GM18498 (cell line): Measurements from ENCODE around the gene GALNTL6.
"Not testable (repeated sequence)": the region's sequence is repeated elsewhere in the genome, so short reads cannot be mapped to it uniquely, and the experiment has no call there.

Source experiments
- ATAC-seq: cut with Tn5 transposase; IDR thresholded peaks from one replicate; pipeline ENCODE4 v1.9.1; 2021; ENCODE audit warnings: mild to moderate bottlenecking, moderate library complexity; ENCODE audit not compliant: unreplicated experiment

Gene GALNTL6

DNA sequence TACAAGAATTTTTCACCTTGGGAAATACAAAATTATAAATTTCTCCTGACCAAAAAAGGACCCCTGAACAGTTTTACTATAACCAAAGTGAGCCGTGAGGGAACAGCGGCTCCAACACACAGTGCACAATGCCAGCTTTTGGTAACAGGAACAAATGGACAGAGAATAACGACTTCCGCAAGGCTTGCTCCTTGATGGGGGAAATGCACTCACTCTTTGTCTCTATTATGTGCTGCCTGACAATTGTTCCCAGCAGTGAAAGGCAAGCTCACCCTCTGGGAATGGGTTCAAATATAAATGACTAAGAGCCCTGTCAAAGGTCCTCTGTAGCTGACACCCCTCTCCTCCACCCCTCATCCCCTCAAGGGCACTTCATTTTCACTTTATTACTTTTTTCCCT lies 1029.6 kb downstream of the GALNTL6 start:
- ATAC-seq: no peak

DNA sequence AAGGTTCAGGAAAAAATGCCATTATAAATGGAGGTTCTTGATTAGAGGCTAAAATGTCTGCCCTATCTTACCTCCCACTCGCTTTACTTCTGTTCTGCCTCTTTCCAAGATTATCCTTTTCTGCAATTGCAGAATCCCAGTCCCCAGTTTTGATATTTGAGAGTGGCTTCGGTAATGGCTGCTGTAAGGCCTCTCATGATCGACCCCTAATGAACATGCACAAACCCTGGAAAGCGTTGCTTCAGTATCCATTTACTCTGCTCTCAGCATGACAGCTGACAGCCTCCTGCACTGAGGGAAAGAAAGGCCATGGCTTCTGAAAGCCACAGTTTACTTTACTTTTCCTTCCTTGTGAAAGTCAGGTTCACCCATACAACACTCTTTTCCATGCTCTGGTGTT lies 1030.0 kb downstream of the GALNTL6 start:
- no peak for ATAC-seq

DNA sequence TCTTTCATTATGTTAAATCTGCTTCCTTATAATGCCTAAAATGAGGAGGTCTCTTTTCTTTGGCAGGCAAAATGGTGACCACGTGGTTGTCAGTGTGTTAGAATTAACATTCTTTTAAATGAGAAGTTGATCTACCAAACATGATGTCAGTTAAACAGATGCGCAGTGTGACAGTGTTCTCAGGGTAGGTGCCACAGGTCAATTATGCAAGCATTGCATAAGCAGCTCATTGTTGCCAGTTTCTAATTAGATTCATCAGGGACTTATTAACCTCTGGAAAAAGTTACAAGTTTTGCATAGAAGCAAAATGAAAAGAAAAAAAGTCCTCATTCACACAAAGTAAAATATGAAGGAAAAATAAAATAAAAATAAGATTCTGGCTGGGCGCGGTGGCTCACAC lies 1031.4 kb downstream of the GALNTL6 start:
- no peak for ATAC-seq

DNA sequence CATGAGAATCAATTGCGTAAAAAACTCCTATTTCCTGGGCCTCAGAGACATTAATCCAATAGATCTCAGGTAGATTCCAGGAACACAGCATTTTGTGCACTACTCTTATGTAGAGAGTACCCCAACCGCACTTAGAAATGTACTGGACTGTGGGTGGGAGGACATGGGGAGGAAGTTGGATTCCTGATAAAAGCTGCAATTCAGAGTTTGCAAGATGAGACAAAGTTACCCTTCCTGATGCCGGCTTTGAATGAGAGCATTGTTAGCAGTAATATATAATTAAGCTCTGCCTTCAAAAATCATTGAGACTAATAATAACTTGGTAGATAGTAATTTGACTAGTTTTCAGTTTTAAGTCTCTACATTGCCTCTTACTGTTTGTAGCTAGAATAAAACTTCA lies 1032.1 kb downstream of the GALNTL6 start:
- ATAC-seq: no peak

DNA sequence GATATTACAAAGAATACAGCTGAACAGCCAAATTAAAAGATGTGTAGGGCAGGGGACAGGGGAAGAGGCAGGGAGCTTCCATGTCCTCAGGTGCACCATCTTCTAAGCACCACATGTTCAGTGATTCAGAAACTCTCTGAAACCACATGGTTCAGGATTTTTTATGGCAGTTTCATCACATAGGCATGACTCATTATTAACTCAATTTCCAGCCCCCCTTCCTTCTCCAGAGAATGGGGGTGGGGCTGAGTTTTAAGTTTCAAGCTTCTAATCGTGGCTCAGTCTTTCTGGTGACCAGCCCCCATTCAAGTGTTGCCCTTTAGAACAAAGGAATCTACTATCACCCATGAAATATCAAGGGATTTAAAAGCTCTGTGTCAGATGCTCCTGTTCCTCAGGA lies 1037.6 kb downstream of the GALNTL6 start:
- ATAC-seq: no peak

DNA sequence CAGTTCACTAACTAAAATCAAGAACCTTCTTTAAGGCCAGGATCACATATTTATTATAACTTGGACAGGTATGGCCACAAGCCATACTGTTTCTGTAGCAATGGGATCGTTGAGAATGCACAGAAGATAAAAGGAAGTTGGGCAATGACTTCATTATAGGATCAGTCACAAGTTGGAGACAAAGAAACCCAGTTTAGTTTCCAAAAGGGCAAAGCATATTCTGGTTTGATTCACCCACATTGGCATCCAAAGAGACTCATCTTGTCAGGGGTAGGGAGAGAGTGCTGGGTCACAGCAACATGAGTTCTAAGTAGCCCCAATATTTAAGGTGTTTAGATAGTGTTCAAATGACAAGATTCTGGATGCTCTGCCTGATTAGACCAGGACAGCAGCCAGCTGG lies 1038.3 kb downstream of the GALNTL6 start:
- no peak for ATAC-seq

DNA sequence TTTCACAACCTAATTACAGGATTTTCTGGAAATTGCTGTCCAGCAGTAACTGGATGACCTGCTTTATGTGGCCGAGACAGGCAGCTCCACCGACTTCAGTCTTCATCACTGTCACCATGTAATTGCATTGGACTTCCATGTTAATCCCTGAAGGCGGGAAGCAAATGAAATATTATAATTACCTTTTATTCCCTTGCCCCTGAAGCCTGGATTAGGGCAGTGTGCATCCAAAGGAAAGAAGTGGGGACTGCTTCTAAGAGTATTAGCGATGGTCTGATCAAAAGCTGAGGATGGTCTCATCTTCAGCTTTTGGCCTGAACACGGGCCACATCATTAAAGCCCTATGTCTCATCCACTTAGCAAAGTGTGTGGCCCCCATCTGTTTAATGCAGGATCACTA lies 1043.8 kb downstream of the GALNTL6 start:
- ATAC-seq: no peak

DNA sequence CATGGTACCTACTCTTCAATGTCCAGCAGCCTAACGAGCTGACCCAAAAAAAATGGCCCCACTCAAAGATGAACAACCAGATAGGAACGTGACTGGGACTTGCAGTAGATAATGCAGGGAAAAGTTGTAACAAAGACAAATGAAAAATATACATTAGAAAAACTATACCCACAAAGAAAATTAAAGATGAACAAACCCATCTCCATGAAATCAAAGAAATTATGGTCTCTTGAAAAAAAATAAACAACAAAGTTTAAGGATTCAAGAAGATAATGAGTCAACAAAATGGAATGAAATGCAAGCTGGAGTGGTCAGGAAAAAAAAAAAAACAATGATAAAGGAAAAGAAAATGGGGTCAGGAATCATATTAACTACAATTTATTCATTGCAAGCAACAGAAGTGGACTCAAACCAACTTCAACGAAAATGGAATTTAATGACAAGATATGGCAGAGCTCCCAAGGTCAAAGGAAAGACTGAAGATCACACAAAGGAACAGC lies 1045.6 kb downstream of the GALNTL6 start:
- ATAC-seq: no peak

DNA sequence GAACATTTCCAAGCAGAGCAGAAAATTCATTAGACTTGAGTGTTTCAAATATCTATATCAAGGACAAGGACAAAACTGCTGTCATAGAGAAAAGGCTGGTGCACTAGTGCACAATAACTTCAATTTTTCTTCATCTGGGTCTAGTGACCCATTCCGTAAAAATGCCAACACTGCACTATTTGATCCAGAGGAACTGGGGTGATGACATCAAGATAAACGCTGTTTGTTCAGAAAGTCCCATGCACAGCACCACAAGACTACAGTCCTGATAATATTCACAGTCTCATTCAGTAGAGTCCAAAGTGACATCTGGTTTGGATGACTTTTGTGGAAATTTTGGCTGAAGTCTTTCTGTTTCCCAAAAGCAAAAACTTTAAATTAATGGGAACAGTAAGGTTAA lies 1051.9 kb downstream of the GALNTL6 start:
- no peak for ATAC-seq

DNA sequence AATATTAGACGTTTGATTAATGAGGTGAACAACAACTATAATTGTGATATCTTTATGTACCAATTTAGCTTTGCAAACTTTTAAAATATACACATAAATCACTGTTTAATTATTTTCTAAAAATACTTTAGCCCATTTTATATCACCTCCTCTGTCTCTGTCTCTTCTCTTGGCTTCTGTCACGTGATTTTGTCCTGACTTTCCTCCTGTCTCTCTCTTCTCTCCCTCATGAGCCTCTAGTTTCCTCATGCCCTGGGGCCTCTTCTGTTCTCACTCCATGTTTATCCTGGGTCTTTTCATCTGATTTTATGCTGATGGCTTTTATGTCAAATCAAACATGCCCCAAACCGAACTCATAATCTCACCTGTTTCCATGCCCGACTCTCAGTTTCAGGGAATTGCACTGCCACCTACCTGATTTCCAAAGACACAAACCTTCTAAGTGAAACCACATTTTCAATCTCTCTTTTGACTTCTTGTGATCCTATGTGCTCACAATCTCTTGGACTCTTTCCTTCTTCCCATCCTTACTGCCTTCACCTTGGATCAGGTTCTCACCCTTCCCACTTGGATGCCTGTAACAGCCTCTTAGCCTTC lies 1052.4 kb downstream of the GALNTL6 start:
- ATAC-seq: no peak

DNA sequence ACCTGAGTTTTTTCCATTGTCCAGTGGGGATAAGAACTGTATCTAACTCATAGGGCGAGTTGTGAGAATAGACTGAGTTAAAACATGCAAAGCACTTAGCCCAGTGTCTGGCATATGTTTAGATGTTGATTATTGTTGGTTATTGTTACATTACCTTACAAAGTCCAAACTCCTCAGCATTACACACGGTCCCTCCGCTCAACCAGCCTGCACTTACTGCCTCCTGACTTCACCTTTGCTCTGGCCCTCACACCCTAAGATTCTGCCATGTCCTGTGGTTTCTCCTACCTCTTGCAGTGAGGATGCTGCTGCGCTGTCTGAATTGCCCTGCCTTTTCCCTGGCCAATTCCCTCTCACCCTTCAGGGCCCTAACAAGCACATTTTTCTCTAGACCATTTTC lies 1053.2 kb downstream of the GALNTL6 start:
- no peak for ATAC-seq

DNA sequence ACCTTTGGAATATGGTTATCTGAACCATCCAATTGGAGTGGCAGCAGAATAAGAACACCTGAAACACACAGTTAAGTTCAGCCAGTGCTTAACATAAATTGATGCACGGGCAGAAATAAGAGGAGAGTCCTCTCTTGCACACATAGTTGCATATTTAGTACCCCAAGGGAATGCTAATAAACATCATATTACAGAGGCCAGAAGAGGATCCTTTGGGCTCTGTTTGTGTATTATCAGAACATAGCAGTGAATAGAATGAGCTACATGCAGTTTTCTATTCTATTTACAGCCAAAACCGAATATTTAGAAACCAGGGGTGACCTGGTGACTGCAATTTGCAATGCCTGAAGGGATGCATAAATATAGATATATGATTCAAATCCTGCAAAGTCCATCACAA lies 1054.6 kb downstream of the GALNTL6 start:
- ATAC-seq: no peak

DNA sequence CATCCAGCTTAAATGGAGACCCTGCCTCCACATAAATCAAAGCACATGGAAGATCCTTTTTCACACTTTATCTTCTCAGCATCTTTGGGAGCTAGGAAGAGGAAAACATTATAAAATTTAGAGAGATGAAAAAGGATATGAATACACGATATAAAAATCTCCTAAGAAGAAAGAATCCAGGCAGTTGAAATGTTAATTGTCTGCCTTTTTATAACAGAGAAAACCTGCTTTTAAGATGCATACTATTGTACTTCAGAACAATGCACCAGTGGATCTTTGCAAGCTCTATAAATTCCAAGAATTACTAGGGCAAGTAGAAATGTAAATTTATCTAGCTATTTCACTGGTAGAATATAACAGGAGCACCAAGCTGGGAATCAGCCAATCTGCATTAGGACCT lies 1055.1 kb downstream of the GALNTL6 start:
- no peak for ATAC-seq

DNA sequence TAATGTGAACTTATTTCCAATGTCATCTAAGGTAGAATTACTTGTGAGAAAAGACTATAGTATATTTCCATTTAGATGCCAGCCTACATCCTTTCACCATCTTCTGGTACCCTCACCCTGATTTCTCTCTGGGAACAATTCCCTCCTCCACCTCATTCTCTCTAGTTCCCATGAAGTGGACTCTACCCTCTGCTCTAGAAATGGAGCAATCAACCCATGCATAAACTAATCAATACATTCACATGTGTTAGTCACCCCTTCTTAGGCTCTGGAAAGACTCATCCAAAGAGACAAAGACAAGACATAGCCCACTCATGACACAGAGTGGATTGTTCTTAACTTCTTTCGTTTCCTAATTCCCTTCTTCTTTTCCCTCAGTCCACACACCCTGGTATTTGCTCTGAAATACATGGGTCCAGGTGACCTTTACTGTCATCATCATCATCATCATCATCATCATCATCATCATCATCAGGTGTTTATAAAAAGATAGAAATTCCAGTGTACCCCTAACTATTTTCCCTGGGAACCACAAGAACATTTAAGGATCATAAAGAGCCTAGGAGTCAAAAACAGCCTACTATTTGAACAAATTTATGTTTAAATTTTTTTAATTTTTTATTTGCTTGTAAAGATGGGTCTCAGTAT lies 1056.5 kb downstream of the GALNTL6 start:
- ATAC-seq: no peak

DNA sequence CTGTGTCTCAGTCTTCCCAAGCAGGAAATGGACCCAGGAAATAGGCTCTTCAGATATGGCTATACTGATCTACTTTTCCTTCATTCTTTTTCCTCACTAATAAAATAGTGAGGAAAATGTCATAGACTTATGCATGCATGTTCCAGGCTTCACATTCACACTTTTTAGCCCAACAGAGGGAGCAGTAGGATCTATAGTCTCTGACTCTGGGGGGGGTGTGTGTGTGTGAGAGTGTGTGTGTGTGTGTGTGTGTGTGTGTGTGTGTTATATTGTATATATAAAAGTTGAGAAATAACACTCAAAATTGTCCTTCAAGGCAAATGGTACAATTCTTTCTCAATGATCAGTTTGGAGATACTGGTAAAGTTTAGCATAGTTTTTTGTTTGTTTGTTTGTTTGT lies 1058.2 kb downstream of the GALNTL6 start:
- no peak for ATAC-seq

DNA sequence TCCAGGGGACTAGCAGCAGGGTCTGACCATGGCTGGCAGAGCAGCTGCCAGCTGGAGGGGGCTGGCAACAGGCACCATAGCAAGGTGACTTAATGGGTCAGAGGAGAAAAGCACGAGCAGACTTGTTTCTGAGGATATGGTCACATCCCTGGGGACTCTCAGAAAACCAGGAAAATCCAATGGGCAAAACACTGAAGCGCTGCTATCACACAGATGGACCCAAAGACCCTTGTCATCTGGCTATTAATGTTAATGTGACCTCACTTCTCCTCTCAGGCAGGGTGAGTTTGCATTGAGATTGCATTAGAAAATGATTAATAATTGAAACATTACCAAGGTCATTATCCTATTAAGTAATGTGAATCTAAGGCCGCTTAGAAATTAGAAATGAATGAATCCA lies 1061.7 kb downstream of the GALNTL6 start:
- ATAC-seq: no peak

DNA sequence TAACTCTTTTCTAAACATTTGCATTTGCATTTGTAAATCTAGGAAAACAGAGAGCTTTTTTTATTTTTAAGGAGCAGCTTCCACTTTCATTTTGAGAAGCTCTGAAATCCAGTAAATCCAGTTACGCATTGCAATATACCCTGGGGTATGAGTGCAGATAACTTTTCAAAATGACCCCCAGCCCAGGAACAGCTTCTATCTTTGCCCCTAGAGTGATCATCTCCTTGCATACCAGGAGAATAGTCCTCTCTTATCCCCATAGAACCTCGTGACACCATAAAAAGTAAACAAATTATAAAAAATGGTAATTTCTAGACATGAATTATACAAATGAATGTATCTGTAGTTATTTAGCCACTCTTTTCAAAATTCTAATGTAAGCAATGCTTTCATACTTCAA lies 1063.2 kb downstream of the GALNTL6 start:
- ATAC-seq: no peak

DNA sequence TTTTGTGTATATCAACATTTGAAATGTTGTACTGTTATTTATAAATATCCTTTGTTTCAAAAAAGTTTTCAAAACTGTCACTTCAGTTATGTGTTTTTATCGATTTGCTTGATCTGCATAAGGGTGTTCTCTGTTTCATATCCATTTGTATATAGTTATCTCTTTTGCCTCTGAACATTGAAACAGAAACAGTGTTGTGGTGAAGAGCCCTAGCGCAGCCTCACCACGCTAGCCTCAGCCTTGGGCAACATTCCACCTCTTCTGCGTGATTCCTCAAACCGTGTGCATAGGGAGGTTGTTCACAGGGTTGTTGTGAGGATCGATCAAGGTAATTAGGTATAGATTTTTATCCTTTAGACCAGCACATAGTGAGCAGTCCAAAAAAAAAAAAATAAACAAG lies 1068.4 kb downstream of the GALNTL6 start:
- no peak for ATAC-seq

DNA sequence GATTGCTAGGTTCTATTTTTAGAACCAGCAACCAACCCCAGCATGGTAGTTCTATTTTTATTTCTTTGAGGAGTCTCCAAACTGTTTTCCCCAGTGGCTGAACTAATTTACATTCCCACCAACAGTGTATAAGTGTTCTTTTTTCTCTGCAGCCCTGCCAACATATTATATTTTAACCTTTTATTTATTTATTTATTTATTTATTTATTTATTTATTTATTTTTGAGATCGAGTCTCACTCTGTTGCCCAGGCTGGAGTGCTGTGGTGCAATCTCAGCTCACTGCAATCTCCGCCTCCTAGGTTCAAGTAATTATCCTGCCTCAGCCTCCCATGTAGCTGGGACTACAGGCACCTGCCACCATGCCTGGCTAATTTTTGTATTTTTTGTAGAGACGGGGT lies 1074.2 kb downstream of the GALNTL6 start:
- ATAC-seq: not testable (repeated sequence)

DNA sequence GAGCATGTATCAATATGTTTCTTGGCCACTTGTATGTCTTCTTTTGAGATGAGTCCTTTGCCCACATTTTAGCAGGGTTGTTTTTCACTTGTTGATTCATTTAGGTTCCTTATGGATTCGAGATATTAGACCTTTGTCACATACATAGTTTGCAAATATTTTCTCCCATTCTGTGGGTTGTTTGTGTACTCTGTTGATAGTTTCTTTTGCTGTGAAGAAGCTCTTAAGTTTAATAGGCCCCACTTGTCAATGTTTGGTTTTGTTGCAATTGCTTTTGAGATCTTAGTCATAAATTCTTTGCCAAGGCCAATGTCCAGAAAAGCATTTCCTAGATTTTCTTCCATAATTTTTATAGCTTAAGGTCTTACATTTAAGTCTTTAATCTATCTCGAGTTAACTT lies 1074.8 kb downstream of the GALNTL6 start:
- no peak for ATAC-seq

DNA sequence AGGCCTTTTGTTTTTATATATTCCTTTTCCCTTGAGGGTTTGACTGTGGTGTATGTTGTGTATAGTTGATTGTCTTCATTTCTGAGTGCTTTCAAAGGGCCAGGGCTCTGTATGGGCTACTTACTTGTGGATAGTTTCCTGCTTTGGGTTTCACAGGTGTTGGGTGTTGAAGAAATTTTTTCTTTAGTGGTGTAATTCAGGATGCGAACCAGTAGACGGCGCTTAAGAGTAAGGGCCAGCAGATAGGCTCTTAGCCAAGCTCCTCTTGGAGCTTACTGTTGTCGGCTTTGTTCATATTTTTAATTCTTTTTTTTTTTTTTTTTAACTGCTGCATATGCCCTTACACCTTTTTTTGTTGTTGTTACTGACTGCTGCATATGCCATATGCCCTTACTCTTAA lies 1079.1 kb downstream of the GALNTL6 start:
- ATAC-seq: no peak

DNA sequence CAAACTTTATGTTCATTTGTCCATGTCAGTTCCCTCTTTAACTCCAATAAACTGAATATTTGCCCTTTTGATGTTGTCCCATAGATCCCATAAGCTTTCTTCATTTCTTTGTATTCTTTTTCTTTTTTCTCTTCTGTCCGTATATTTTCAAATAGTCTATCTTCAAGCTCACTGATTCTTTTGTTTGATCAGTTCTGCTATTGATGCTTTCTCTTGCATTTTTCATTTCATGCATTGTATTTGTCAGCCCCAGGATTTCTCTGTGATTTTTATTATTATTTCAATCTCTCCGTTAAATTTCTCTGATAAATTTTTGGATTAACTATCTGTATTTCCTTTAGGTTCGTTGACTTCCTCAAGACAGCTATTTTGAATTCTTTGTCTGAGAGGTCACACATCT lies 1082.5 kb downstream of the GALNTL6 start:
- ATAC-seq: no peak

DNA sequence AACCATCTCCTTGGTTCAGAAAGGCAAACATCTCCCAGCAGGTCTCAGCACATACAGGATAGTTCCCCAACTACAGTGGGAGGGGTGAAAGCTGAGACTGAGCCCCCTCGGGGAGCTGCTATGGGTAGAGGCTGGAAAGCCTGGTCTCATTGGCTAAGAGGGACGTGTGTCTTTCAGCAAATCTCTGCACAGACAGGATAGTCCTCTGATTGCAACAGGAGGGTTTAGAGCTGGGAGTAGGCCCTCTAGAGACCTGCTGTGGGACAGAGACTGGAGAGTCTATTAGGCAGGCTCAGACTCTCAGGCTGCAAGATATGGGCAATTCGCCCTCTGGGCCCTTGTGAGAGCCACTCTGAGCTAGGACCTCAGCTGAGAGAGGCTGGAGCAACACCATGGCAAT lies 1083.8 kb downstream of the GALNTL6 start:
- ATAC-seq: no peak
